BE2C (cell line): ENCODE results near the gene DPT.

Experiments
- DNase-seq: peaks from one replicate; pipeline ENCODE4 v3.0.0-alpha.2; 2020
- H3K27me3 ChIP-seq: fragments of 250-450 bp; sonication (Bioruptor Pico); 2 replicates; pipeline ENCODE4 v1.5.1; 2020; ENCODE audit warnings: mild to moderate bottlenecking
- H3K36me3 ChIP-seq: fragments of 250-450 bp; sonication (Bioruptor Pico); 2 replicates; pipeline ENCODE4 v1.5.1; 2020; ENCODE audit warnings: mild to moderate bottlenecking
- H3K4me1 ChIP-seq: fragments of 250-450 bp; sonication (Bioruptor Pico); 2 replicates; pipeline ENCODE4 v1.5.1; 2020
- H3K4me3 ChIP-seq: 2 replicates; pipeline ENCODE4 v1.5.1; 2011; ENCODE audit warnings: low read depth, low read length
- H3K9me3 ChIP-seq: fragments of 250-450 bp; sonication (Bioruptor Pico); 2 replicates; pipeline ENCODE4 v1.5.1; 2020
- TF ChIP-seq, protein P1 (sequence below): IDR thresholded peaks from 2 replicates; pipeline ENCODE4 v1.5.1; 2012; ENCODE audit warnings: mild to moderate bottlenecking, low read depth, low read length

Gene DPT

GRCh38 chr1:168733241-168733640 is 4.2 kb upstream of the DPT start:
- no peak for DNase-seq

DNA sequence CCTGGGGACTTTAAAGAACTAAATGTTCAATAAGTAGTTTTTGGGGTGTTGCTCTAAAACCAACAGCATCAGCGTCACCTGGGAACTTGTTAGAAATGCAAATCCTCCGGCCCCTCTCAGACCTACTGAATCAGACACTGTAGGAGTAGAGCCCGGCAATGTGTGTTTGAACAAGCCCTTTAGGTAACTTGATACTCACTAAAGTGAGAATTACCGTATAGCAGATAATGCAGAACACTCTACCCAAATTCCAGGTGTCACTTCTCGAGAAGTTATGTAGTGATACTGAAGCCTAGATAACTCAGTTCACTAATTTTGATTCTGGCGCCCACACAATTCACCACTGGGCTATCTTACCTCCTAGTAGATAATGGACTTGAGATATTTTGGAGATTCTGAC is 3.7 kb upstream of the DPT start:
- Histone ChIP-seq H3K4me1 (peaks cover 6% of the 10 kb centered on the region; the same call in 1 of the 2 replicates), H3K4me3 (no peak overlapping the region), H3K36me3 (no peaks in the 10 kb centered on the region), H3K9me3 (no peaks in the 10 kb centered on the region), H3K27me3 (no peaks in the 10 kb centered on the region)
- TF ChIP-seq, protein P1, sequence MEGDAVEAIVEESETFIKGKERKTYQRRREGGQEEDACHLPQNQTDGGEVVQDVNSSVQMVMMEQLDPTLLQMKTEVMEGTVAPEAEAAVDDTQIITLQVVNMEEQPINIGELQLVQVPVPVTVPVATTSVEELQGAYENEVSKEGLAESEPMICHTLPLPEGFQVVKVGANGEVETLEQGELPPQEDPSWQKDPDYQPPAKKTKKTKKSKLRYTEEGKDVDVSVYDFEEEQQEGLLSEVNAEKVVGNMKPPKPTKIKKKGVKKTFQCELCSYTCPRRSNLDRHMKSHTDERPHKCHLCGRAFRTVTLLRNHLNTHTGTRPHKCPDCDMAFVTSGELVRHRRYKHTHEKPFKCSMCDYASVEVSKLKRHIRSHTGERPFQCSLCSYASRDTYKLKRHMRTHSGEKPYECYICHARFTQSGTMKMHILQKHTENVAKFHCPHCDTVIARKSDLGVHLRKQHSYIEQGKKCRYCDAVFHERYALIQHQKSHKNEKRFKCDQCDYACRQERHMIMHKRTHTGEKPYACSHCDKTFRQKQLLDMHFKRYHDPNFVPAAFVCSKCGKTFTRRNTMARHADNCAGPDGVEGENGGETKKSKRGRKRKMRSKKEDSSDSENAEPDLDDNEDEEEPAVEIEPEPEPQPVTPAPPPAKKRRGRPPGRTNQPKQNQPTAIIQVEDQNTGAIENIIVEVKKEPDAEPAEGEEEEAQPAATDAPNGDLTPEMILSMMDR = no peak
- no peak for DNase-seq

More at GRCh38 chr1:168733241-168733640, 4.2 kb upstream of the DPT start:
- Histone ChIP-seq H3K9me3 (no peaks in the 10 kb centered on the region; the same call in 1 of the 2 replicates), H3K4me3 (no peak overlapping the region), H3K4me1 (peaks cover 11% of the 10 kb centered on the region; the same call in 1 of the 2 replicates), H3K36me3 (no peaks in the 10 kb centered on the region), H3K27me3 (no peaks in the 10 kb centered on the region)
- TF ChIP-seq, protein P1 = no peak

DNA sequence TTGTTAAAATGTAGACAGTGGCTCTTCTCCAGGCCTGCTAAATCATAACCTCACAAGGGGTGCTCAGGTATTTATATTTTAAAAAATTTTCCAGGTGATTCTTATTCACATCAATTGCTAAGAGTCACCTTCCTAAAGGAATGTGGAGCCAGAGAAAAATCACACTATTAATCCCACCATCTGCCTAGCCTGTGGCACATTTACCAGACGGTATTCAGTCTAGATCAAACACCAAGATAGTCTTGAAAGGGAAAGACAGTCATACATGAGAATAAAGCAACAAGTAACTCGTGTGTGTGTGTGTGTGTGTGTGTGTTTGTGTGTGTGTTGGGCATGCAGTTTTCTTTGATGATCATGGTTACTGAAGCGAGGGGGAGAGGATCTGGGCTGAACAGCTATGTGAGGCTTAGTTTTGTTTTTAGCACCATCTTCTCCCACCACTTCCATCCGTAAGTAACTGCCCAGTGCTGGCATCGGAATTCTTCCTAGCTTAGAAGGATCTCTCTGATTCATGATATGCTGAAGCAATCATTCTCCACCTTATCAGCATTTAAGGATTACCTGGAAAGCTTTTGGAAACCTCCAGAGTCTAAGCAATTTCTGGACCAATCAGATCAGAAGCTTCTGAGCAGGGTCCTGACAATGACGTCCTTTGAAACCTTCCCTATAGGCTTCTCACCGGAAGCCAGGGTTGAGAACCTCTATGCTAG is 2.4 kb upstream of the DPT start:
- no peak overlapping the region for H3K4me3 ChIP-seq
- H3K27me3 ChIP-seq = no peaks in the 10 kb centered on the region
- no peak for DNase-seq
- peaks cover 6% of the 10 kb centered on the region; the same call in 1 of the 2 replicates for H3K4me1 ChIP-seq
- no peaks in the 10 kb centered on the region for H3K36me3 ChIP-seq
- TF ChIP-seq, protein P1 = no peak
- no peaks in the 10 kb centered on the region; the same call in 1 of the 2 replicates for H3K9me3 ChIP-seq

DNA sequence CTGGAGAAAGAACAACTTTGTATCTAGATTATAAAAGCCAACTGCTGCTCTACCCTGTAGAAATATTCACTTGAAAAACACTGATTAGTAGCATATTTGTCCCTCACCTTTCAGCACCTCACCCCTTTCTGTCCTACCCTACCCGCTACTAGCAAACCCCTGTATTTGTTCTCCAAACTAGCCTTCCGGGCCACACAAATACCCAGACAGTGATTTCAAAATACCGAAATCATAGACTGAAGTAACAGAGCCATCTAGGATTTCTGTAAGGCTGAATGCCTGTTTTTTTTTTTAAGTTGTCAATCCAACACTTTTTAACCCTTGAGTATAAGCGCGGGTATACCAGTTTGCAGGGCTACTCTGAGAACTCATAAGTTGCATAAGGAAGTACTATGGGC is 398 bp upstream of the DPT start:
- TF ChIP-seq, protein P1 = no peak
- H3K4me1 ChIP-seq = peaks cover 6% of the 10 kb centered on the region; the same call in 1 of the 2 replicates
- no peak for DNase-seq
- H3K9me3 ChIP-seq = no peaks in the 10 kb centered on the region; the same call in 1 of the 2 replicates
- no peaks in the 10 kb centered on the region for H3K36me3 ChIP-seq
- H3K4me3 ChIP-seq = no peak overlapping the region
- H3K27me3 ChIP-seq = no peaks in the 10 kb centered on the region

DNA sequence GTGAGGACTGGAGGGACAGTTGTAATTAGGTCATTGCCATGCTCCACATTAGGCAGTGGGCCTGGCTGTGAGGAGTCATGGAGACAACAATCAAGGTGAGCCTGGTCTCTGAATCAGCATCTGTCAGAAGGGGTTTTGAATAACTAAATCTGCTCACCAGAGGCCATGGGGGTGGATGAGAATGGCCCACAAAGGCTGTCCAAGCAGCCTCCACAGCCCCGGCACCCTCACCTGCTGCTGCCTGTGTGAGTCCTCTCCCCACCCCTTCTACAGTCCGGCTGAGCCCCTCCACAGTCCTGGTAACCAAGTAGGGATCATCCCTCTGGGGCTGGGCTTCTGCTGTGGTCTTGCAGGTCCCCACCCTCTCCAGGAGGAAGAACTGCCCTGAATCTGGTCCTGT is 2.3 kb downstream of the DPT start:
- Histone ChIP-seq H3K27me3 (no peaks in the 10 kb centered on the region), H3K36me3 (no peaks in the 10 kb centered on the region), H3K4me3 (no peak overlapping the region), H3K9me3 (no peaks in the 10 kb centered on the region; the same call in 1 of the 2 replicates), H3K4me1 (peaks cover 8% of the 10 kb centered on the region)
- DNase-seq = no peak
- TF ChIP-seq, protein P1 = no peak

GRCh38 chr1:168726281-168726680 is 2.7 kb downstream of the DPT start:
- H3K4me1 ChIP-seq = peaks cover 8% of the 10 kb centered on the region

More at GRCh38 chr1:168726281-168726680, 2.7 kb downstream of the DPT start:
- Histone ChIP-seq H3K4me3 (no peak overlapping the region), H3K36me3 (no peaks in the 10 kb centered on the region), H3K27me3 (no peaks in the 10 kb centered on the region), H3K9me3 (no peaks in the 10 kb centered on the region; the same call in 1 of the 2 replicates)
- DNase-seq = no peak
- TF ChIP-seq, protein P1 = no peak
